Stimulated activated CD4-positive, alpha-beta T cell treated with anti-CD3 and anti-CD28 coated beads, Interleukin-2, amount 100 ng/mL, for 24 hours (primary cell): ENCODE results near the gene MYO3B.
A peak's percentile ranks its signal among the peaks of the same experiment; 100 is the strongest.
"Not testable (repeated sequence)": the region's sequence is repeated elsewhere in the genome, so short reads cannot be mapped to it uniquely, and the experiment has no call there.

Experiments used
- DNase-seq, 2 donors: peaks; one replicate each; pipeline ENCODE4 v3.0.0-alpha.2; 2020

Gene MYO3B

DNA sequence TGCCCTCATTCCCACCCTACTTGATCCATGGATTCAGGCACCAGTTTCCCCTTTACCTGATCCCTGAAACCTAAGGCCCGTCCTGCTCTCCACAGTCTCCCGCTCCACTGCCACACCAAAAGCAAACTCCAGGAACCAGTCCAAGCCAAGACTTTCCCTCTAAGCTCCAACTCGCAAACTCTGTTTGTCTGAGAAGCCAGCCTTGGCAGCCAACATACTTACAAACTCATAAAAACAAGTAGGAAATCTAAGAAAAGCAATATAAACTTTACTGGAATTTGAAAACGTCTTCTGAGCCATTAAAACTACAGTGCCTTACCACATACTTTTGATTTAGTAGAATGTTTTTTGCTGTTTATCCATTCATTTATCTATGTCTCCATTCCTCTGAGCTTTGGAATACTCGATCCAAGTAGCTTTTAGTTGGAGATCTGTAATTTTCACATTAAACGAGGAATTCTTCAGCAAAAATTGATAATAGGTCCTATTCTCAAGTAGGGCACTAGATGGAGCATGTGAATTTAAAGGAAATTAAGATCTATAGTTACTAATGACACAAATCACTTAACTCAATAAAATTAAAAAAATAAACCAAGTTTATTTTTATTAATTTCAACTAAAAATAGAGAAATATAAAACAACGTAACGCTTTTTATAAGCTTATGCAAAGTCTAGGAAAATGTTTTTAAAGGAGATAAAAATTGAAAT, 199.7 kb downstream of the MYO3B start:
- DNase-seq, result no peak

GRCh38 chr2:170380267-170380666, 202.3 kb downstream of the MYO3B start:
- DNase-seq, result no peak

DNA sequence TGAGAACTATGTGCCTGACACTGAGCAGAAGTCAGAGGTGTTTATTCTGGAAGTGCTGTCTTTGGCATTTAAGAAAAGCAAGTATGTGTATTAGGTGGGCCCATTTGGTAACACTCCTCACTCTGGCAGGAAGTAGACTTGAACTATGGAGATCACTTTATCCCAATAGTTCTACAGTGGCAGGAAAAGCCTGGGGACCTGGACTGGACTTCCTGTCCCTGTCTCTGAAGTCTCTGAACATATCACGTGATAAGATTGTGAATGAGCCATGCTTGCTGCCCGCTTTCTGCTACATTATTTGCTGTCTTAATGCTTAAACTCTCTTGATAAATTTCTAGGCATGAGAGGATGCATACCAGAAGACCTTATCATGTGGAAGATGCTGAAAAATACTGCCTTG, 203.7 kb downstream of the MYO3B start:
- no peak for DNase-seq

DNA sequence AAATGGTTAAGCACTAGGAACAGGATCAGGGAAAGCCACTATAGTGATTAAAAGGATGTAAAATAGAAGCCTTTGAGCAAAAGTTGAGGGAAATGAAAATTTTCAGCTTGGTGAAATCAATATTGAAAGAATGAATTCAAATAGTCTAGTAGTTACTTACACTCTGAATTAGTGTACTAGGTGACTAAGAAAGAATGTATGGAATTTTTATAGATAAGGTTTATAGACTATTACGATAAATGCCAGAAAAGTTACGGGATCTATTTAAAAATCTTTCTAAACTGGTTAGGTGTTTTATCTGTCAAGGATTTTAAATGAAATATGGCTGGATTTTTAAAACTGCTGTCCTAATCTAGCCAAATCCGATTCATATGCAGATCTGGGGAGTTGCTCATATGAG, 208.6 kb downstream of the MYO3B start:
- DNase-seq, result no peak

GRCh38 chr2:170391018-170391417, 213.1 kb downstream of the MYO3B start:
- no peak for DNase-seq

DNA sequence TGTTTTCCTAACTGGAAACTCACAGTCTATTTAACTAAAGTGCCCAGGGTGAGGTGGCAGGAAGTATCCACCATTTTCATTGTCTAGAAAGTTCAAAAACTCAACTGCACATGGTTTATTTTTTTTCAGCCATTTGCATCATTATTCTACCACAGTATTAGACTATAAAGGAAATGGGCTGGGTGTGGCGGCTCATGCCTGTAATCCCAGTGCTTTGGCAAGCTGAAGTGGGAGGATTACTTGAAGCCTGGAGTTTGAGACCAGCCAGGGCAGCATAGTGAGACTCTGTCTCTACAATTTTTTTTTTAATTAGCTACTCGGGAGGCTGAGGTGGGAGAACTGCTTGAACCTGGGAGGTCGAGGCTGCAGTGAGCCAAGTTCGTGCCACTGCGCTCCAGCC, 213.8 kb downstream of the MYO3B start:
- no peak for DNase-seq

GRCh38 chr2:170393861-170394498, 216.0 kb downstream of the MYO3B start:
- no peak for DNase-seq

- no peak for DNase-seq
Measured at GRCh38 chr2:170394641-170395387, 216.9 kb downstream of the MYO3B start.

DNA sequence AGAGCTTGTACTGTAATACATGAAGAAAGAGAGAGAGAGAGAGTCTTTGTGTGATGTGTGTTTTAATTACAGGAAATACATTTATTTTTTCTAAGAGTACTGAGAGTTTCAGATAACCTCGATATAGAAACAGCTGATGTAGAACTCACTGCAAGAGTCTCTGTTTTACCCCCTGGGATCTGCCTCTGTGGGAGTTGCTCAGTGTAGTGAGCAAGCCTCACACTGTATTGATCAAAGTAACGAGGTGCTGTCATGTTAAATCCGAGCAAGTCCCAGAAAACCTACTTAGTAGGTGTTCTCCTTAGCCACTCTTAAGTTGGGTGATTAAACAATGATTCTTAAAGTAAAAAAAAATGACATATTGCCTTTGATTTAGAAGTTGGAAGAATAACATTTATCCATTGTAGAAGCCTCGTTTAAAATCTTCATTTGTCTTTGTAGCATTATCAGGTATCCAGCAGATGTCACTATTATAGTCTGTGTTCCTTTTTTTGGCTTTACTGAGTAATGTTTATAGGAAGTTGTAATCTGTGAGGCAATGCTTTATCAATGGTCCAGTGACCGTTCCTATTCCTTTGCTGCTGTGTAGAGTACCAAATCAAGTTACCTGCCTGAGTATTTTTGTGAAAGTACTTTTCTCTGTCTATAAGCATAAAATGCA, 219.0 kb downstream of the MYO3B start:
- no peak for DNase-seq

GRCh38 chr2:170401187-170401586, 223.2 kb downstream of the MYO3B start:
- no peak for DNase-seq

- no peak for DNase-seq
Measured at GRCh38 chr2:170404846-170405245, 226.9 kb downstream of the MYO3B start.

DNA sequence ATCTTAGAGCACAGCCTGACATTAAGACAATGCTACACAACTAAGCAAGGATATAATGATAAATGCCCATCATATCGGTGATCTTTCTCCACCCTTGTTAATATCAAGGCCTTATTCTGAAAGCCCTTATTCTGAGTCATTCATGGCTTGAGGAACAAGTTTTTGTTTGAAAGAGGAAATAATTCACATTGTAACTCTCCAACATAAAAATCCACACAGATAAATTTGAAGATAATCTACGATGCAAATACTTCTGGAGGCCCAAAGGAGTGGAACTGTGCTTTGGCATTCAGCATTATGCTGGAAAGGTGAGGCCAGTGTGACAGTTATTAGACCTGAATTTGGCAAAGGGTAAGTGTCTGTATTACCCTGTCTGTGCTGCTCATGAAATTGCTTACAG, 227.4 kb downstream of the MYO3B start:
- DNase-seq, result no peak

DNA sequence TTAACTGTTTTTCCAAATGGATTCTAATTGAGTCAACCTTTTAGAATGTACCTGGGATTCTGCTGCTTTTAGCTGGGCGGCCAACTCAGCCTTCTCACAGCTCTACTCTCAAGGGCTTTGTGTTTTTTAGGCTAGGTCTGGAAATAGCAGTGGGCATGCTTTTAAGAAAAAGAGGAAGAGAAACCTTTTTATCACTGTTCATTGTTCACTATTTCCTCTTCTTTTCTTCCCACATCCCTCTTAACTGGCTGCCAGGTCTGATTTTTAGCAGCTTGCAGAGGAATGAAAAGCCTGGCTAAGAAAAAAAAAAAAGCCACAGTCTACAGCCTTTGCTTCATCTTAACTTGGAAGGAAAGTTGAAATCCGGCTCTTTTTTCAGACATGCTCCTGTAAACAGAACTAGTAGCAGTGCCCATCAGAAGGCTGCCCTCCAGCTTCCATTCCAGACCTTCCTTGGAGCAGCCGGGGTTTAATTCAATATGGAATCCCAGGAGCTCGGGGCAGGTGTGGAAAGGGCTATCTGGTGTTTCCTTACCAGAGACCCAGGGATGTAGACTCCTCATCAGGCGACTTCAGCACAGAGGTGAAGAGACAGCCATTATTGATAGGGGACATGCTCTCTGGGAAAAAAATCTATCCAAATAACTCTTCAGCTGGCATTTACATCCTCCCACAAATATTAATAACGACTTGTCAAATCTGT, 230.7 kb downstream of the MYO3B start:
- DNase-seq, result no peak

DNA sequence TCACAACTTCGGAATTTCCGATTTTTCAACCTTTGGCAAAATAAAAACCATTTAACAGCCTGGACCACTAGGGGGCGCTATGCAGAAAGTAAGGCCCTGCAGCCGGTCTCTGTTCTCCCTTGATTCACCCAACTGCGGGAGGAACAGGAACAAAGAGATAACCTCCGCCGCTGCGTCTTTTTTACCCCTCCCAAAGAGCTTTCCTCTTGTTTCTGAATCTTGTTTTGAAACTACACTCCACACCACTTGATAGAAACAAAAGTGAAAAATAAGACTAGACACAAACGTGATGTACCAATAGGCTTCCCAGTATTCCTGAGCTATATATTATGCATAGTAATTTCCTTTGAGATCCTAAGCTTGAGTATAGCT, 231.2 kb downstream of the MYO3B start:
- peak; percentile 79 to 85 for DNase-seq

- no peak for DNase-seq
Measured at GRCh38 chr2:170411660-170412059, 233.7 kb downstream of the MYO3B start.

DNA sequence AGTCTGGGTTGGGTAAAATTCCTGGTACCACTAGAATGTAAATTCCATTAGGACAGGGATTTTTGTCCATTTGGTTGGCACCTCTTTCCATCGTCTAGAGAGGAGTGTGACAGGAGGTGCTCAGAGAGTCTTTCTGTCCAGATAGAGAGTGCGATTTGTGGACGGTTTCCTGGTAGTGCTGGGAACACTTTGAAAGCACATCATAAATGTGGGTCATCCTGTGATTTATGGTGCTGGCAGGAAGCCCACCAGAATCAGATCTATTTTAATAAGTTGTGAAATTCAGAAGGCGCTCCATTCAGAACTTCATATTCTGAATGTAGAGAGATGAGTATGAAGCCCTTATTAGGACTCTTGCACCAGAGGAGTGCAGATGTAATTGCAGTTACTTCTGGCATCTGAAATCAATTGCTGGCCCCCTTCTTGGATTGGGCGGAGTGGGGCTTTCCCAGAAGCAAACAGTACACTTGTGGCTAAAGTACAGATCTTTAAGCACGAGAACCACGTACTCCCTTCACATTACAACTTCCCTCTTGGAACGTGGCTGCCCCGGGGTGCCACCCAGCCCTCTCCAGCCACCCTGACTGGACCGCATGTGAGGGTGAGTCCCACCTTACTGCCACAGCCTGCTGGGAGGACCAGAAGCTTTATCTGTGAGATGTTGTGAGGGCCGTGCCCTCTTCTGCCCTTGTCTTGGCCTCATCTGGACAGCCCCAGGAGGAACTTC, 243.2 kb downstream of the MYO3B start:
- DNase-seq, result no peak

GRCh38 chr2:170423919-170424318, 246.0 kb downstream of the MYO3B start:
- DNase-seq, result no peak

DNA sequence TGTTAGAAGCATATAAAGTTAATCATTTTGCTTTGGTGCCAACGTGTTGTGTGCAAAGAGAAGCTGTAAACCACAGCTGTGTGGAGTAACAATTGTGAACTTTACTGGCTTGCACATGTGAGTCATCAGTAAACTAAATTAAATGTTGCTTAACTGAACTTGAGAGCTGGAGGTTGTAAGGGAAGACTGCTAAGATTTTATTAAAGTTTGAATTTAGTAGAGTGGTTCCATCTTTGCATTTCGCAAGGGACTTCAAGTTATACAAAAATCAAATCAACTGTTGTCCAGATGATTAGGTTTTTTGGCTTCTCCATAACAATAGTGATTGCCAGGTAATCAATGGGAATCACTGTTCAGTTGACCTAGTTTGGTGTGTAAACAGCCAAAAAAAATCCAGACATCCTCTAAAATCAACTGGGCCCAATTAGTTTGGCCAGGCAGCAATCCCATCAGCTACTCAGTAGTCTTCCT, 247.4 kb downstream of the MYO3B start:
- DNase-seq, result no peak

DNA sequence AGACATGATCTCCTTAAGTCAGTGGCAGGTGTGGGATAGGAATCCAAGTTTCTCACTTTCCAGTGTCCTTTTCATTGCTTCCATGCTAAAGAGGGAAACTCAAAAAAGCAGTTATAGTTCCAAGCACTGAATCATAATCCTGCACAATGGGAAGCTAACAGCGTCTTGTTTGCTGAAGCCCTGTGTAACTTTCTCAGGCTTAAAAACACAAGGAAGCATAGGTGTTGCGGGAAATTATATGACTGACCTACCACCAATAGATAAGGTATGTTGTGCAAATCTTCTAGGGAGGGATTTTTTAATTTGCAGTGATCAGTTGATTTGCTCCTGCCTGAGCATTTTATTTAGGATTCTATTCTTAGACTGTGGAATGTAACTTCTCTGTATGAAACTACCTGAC, 250.9 kb downstream of the MYO3B start:
- DNase-seq, result no peak

DNA sequence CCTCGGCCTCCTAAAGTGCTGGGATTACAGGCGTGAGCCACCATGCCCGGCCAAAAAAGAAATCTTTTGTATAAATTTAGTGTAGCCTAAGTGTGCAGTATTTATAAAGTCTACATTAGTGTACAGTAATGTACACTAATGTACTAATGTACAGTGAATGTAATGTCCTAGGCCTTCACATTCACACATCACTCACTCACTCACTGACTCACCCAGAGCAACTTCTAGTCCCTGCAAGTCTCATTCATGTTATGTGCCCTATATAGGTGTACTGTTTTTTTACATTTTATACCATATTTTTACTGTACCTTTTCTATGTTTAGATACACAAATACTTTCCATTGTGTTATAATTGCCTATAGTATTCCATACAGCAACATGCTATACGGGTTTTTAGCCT, 254.9 kb downstream of the MYO3B start:
- DNase-seq, result no peak

- DNase-seq, result no peak
Measured at GRCh38 chr2:170433448-170433847, 255.5 kb downstream of the MYO3B start.

- not testable (repeated sequence) for DNase-seq
Measured at GRCh38 chr2:170434396-170434795, 256.4 kb downstream of the MYO3B start.
